ENCODE measurements around the gene FBL. TPM values are rescaled to one million over a fixed set of nuclear protein-coding genes. Genes with fewer than 3 reads are reported as not detected.

The FBL gene
- total RNA-seq, 1 experiment from 2014 or later, result 374 TPM

DNA sequence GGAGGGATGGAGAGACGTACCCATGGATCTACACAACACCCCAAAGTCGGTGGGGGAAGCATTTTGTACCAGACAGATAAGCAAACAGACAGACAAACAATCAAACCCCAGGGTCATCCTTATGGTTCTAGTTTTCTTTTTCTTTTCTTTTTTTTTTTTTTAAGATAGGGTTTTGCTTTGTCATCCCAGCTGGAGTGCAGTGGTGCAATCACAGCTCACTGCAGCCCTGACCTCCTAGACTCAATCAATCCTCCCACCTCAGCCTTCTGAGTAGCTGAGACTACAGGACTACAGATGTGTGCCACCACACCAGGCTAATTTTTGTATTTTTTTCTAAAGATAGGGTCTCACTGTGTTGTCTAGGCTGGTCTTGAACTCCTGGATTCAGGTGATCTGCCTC is 17.9 kb upstream of the FBL start:
- Mint-ChIP-seq H3K4me3 (ENCODE audit: unreplicated experiment) (no peak overlapping the region), H3K27ac (ENCODE audit: unreplicated experiment) (no peak overlapping the region), H3K27me3 (ENCODE audit: insufficient read depth, unreplicated experiment) (peaks cover 8% of the 10 kb centered on the region), H3K9me3 (ENCODE audit: unreplicated experiment) (no peaks in the 10 kb centered on the region), H3K36me3 (ENCODE audit: insufficient read depth, unreplicated experiment) (no peaks in the 10 kb centered on the region), H3K4me1 (ENCODE audit: low read depth, unreplicated experiment) (no peaks in the 10 kb centered on the region)
- no TSS peak for BruUV-seq (replicated peaks)
- no peaks in the 10 kb centered on the region for H3K4me1 ChIP-seq
- H3K4me3 ChIP-seq (ENCODE audit: low read depth, low read length), result no peak overlapping the region
- no peak for DNase-seq
- no peaks in the 10 kb centered on the region for H3K27me3 ChIP-seq (replicated peaks; ENCODE audit: control insufficient read depth, insufficient read depth, low read length)
- TF ChIP-seq, protein P1, sequence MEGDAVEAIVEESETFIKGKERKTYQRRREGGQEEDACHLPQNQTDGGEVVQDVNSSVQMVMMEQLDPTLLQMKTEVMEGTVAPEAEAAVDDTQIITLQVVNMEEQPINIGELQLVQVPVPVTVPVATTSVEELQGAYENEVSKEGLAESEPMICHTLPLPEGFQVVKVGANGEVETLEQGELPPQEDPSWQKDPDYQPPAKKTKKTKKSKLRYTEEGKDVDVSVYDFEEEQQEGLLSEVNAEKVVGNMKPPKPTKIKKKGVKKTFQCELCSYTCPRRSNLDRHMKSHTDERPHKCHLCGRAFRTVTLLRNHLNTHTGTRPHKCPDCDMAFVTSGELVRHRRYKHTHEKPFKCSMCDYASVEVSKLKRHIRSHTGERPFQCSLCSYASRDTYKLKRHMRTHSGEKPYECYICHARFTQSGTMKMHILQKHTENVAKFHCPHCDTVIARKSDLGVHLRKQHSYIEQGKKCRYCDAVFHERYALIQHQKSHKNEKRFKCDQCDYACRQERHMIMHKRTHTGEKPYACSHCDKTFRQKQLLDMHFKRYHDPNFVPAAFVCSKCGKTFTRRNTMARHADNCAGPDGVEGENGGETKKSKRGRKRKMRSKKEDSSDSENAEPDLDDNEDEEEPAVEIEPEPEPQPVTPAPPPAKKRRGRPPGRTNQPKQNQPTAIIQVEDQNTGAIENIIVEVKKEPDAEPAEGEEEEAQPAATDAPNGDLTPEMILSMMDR (IDR thresholded peaks at IDR 0.05; ENCODE audit: insufficient read depth in 1 of 2, low read depth in 1 of 2, low read length in 1 of 2, severe bottlenecking in 1 of 2, unreplicated experiment in 1 of 2), result no peak
- H3K9me3 ChIP-seq, result no peaks in the 10 kb centered on the region; the same call in 1 of the 2 replicates
- CTCF ChIA-PET, result no interaction called here
- intact Hi-C loops (cut with micrococcal nuclease; ENCODE audit: unreplicated experiment), result no loop called here
- H3K36me3 ChIP-seq (ENCODE audit: control insufficient read depth, insufficient read depth, low read length), result no peaks in the 10 kb centered on the region
- POLR2A ChIA-PET, result no interaction called here

DNA sequence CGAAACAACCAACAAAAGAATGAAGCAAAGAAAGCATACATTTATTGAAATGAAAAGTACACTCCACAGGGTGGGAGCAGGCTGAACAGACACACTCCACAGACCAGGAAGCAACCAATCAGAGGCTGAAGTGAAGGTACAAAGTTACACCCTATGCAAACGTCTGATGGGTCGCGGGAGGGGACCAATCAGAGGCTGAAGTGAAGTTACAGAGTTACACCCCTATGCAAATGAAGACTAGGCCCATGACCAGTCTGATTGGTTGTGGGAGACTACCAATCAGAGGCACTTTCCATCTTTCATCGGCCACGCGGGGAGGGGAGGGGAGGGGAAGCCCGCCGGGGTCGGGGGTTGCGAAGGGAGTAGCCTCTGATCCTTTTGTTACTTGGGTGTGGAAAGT is 12.4 kb upstream of the FBL start:
- Histone ChIP-seq H3K36me3 (ENCODE audit: control insufficient read depth, insufficient read depth, low read length) (no peaks in the 10 kb centered on the region), H3K4me3 (ENCODE audit: low read depth, low read length) (no peak overlapping the region), H3K4me1 (no peaks in the 10 kb centered on the region), H3K27me3 (replicated peaks; ENCODE audit: control insufficient read depth, insufficient read depth, low read length) (no peaks in the 10 kb centered on the region), H3K9me3 (no peaks in the 10 kb centered on the region)
- TF ChIP-seq, protein P1 (IDR thresholded peaks at IDR 0.05; ENCODE audit: insufficient read depth in 1 of 2, low read depth in 1 of 2, low read length in 1 of 2, severe bottlenecking in 1 of 2, unreplicated experiment in 1 of 2), result no peak
- ChIA-PET POLR2A (no interaction called here), CTCF (no interaction called here)
- H3K27ac Mint-ChIP-seq (ENCODE audit: unreplicated experiment), result no peak overlapping the region
- BruUV-seq (replicated peaks), result no TSS peak
- H3K27me3 Mint-ChIP-seq (ENCODE audit: insufficient read depth, unreplicated experiment), result peaks cover 7% of the 10 kb centered on the region
- H3K4me1 Mint-ChIP-seq (ENCODE audit: low read depth, unreplicated experiment), result no peaks in the 10 kb centered on the region
- H3K4me3 Mint-ChIP-seq (ENCODE audit: unreplicated experiment), result no peak overlapping the region
- no peaks in the 10 kb centered on the region for H3K36me3 Mint-ChIP-seq (ENCODE audit: insufficient read depth, unreplicated experiment)
- no peaks in the 10 kb centered on the region for H3K9me3 Mint-ChIP-seq (ENCODE audit: unreplicated experiment)
- intact Hi-C loops (cut with micrococcal nuclease; ENCODE audit: unreplicated experiment), result no loop called here
- DNase-seq, result no peak

DNA sequence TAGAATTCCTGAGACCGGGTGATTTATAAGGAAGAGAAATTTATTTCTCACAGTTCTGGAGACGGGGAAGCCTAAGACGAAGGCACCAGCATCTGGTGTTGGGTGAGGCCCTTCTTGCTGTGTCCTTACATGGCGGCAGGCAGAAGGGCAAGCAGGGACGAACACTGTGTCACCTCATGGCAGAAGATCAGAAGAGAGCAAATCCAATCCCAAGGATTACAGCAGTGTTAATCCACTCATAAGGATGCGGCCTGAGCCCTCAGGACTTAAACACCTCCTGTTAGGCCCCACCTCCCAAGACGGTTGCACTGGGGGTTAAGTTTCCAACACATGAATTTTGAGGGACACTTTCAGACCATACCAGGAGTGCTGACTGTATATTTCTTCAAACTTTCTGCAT is 6.7 kb upstream of the FBL start:
- H3K9me3 ChIP-seq, result no peaks in the 10 kb centered on the region
- no peak overlapping the region for H3K4me3 Mint-ChIP-seq (ENCODE audit: unreplicated experiment)
- no peak overlapping the region for H3K4me3 ChIP-seq (ENCODE audit: low read depth, low read length)
- intact Hi-C loops (cut with micrococcal nuclease; ENCODE audit: unreplicated experiment), result no loop called here
- H3K36me3 ChIP-seq (ENCODE audit: control insufficient read depth, insufficient read depth, low read length), result no peaks in the 10 kb centered on the region
- peaks cover 14% of the 10 kb centered on the region for H3K4me1 Mint-ChIP-seq (ENCODE audit: low read depth, unreplicated experiment)
- CTCF ChIA-PET, result no interaction called here
- no peaks in the 10 kb centered on the region for H3K27me3 ChIP-seq (replicated peaks; ENCODE audit: control insufficient read depth, insufficient read depth, low read length)
- no TSS peak for BruUV-seq (replicated peaks)
- H3K27me3 Mint-ChIP-seq (ENCODE audit: insufficient read depth, unreplicated experiment), result peaks cover 4% of the 10 kb centered on the region
- TF ChIP-seq, protein P1 (IDR thresholded peaks at IDR 0.05; ENCODE audit: insufficient read depth in 1 of 2, low read depth in 1 of 2, low read length in 1 of 2, severe bottlenecking in 1 of 2, unreplicated experiment in 1 of 2), result no peak
- H3K36me3 Mint-ChIP-seq (ENCODE audit: insufficient read depth, unreplicated experiment), result no peaks in the 10 kb centered on the region
- POLR2A ChIA-PET, result no interaction called here
- no peak overlapping the region for H3K27ac Mint-ChIP-seq (ENCODE audit: unreplicated experiment)
- H3K4me1 ChIP-seq, result peaks cover 5% of the 10 kb centered on the region
- DNase-seq, result no peak
- H3K9me3 Mint-ChIP-seq (ENCODE audit: unreplicated experiment), result peaks cover 10% of the 10 kb centered on the region
